ENCODE data around the gene THSD4.

DNA sequence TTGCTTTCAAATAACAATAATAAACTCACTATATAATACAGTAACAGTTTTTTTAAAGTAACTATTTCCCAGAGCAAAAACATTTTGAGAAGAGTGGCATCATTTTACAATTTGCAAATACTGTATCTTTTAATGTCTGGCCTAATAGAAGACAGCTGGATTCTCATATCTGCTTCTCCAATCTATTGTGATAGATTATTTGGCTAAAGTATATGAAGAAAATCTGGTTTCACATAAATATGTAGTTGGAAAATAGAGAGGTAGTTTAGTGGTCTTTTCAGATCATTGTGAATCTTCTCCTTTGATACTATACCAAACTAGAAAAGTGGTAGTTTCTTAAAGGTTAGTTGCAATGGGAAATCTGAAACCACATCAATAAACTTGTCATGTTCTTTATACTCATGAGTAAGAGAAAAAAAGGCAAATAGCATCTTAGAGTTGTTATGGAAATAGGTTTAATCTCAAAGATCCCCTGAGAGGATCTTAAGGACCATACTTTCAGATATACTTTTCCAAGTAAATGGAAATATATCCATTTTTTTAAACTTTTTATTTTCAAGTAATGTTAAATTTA is 570.2 kb downstream of the THSD4 start:
- no peak for TF ChIP-seq ZNF274 (IDR thresholded peaks at IDR 0.05; ENCODE audit: low read depth, low read length)
- TF ChIP-seq YY1 (IDR thresholded peaks at IDR 0.05; ENCODE audit: insufficient read depth, insufficient read length) = no peak

Measured in NT2/D1 (cell line).